HG03045 (cell line): ENCODE measurements around the gene FAS.

Experiments used
- ATAC-seq: cut with Tn5 transposase; IDR thresholded peaks from one replicate; pipeline ENCODE4 v1.9.1; 2021; ENCODE audit warnings: mild to moderate bottlenecking, moderate library complexity; ENCODE audit not compliant: unreplicated experiment

The FAS gene

DNA sequence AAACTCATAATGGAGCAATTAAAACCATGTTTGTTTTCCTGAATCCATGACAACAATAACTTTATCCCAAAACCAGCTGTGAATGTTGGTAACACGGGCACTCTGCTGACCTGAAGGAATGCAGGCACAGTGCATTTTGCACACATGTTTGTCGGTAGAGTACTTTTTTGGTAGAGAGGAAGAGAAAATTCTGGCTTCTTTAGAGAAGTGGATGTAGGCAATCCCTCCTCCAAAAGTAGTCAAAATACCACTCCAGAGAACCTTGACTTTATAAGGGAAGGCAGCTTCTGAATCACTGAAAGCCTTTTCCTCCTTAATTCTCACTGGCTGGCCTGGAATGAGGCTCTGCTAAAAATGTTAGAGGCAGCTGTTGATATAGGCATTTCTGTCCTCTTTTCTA, 22.2 kb upstream of the FAS start:
- no peak for ATAC-seq

GRCh38 chr10:88971221-88972061, 19.2 kb upstream of the FAS start:
- ATAC-seq: no peak

DNA sequence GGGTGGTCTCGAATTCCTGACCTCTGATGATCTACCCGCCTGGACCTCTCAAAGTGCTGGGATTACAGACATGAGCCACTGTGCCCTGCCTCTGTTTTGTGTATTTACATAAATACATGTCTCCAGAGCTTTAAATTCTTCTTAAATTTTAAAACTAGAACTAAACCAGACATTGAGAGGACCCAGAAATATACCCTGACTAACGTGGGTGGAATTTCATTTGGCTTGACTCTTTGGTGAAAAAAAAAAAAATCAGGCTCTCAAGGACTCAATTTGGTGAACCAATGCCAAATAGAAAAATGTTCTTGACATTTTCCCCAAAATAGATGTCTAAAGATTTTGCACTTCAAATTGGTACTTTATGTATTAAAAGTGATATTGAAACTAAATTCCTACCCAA, 16.6 kb upstream of the FAS start:
- no peak for ATAC-seq

DNA sequence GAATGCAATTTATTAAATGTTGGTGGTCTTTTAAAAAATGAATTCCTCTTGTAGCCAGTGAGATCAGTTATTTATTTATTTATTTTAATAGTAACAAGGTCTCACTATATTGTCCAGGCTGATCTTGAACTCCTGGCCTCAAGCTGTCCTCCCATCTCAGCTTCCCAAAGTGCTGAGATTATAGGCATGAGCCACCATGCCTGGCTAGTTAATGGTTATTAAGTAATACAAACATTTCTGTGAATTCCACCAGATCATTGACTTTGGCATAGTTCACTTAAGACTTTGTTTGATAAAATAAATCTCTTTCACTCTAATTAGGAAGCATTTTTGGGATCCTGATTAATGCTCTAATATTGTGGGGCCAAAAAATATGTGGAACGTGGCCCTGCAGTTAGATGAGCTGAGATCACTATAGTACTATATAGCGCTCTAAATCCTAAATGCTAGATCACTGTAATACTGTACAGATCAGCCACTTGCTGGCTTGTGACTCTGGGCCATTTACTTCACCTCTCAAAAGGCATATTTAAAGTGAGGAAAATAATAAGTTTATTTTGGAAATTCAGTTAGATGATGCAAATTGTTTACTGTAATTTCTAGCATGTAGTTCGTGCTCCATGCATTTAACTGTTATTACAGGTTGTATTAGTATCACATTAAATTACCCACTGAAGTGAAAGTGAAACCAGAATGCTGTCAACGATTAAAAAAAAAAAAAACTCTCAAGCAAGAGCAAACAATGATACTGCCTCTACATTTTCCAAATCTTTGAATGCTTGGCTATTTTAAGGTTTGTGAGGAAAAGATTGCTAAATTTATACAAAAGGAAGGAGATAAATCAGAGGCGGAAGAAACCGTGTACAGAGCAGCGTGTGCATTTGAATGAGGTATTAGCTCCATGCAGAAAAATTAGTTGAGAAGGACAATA, 15.9 kb upstream of the FAS start:
- no peak for ATAC-seq

GRCh38 chr10:88975377-88975720, 15.2 kb upstream of the FAS start:
- ATAC-seq: no peak

- no peak for ATAC-seq
Measured at GRCh38 chr10:88978463-88978862, 12.1 kb upstream of the FAS start.

DNA sequence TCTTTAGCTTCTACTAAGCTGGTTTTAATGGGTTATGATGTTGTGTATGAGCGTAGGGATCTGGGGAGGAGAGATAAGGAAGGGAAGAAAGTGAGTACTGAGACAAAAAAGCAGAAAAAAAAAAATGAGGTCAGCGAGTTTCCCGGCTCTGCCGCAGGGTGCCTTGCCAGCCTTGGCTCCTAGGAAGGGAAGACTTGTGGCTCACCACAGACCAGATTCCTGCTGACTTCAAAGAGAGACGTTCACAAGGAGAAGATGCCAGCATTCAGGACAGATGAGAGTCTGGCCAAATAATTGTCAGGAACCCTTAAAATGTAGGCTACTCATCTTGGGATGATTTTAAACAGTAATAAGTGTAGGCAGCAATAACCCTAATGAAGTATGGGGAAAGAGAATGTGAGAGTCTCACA, 11.4 kb upstream of the FAS start:
- ATAC-seq: no peak

DNA sequence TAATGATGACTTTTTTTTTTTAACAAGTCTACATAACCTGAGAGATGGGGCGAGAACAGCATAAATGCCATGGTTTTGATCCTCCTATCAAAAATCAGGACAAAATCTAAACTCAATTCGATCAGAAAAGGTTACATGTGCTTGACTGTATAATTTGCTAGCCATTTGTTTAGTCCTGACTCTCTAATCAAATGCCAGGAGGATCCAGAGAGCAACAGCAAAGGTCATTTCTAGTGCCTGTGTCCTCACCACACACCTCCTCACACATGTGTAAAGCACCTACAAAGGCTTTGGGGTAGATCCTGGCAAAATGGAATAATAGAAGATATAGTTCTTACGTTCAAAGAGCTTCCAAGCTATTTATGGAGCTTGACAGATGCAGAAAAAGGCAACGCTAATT, 11.0 kb upstream of the FAS start:
- no peak for ATAC-seq

- no peak for ATAC-seq
Measured at GRCh38 chr10:88980247-88980646, 10.4 kb upstream of the FAS start.

DNA sequence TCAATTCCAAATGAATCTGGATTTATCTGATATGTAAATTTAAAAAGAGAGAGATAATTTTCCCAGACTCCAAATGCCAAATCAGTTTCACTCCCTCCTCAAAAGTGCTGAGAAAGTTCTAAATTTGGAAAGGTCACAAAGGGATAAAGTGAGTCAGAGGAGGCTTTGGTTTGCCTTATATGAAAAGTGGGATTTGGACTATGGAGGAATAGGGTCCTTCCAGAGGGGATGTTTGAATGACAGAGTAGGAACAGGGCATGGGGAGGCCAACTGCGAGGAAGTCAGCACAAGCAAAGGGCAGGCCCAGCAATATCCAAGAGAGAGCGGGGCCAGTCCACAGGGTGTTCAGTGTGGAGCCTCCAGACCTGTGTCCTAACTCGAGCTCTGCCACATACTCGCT, 9.8 kb upstream of the FAS start:
- no peak for ATAC-seq

- no peak for ATAC-seq
Measured at GRCh38 chr10:88981435-88981834, 9.2 kb upstream of the FAS start.

DNA sequence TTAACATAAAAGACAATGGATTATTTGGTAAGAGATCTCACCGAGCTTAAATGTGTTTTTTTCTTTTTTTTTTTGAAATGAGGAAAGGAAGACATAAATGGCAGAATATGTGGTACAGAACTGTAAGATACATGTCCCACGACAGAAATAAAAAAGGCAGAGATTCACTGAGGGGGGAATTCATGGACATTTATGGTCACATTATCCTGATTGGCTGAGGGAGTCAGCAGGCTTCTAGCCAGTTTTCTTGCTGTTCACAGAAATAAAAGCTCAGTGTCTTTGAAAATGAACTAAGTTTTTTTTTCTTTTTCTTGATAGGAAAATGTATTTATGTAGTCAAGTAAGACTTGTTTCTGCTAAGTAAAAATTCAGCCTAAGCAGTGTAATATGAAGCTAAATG, 8.2 kb upstream of the FAS start:
- ATAC-seq: no peak

DNA sequence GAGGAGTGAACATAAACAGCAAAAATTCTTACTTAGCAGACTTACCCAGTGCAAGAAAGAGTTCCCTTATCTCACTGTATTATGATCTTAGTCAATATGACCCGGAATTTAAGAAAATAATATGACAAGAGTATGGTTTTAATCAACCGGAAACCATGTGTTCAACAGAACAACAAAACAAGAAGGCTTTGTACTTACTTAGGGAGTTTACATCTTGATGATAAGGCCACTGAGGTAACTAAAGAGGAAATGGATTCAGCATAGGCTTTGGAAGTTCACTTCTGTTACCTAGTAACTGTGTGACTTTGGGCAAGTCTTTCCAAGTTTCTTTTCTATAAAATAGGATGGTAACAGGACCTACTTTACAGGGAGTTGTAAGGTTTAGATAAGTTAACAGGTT, 7.4 kb upstream of the FAS start:
- no peak for ATAC-seq

- ATAC-seq: no peak
Measured at GRCh38 chr10:88983939-88984338, 6.7 kb upstream of the FAS start.

GRCh38 chr10:88984525-88984924, 6.1 kb upstream of the FAS start:
- no peak for ATAC-seq

DNA sequence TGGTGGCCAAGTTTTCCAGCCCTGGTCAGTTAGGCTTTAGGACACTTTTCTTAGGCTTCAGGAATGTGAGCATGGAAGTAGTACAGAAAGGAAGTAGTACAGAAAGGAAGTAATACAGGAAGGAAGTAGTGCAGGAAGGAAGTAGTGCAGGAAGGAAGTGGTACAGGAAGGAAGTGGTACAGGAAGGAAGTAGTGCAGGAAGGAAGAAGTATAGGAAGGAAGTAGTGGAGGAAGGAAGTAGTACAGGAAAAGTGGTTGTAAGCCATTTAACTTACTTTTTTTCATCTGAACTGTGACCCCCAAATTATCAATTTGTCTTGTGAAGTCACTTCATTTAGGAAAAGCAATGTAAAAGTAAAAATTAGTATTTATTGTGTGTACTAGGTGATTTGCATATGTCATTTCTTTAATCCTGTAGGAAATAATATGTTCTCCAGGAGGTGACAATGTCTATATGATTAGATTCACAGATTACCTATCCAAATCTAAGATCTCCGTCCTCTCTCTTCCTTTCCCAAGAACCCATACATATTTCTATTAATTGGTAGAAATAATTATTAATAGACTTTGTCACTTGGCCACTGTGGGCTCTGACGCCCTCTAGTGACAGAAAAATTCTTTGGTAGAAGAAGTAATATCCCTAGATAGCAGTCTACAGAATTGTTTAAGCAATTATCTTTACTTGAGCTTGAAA, 3.9 kb upstream of the FAS start:
- ATAC-seq: no peak

DNA sequence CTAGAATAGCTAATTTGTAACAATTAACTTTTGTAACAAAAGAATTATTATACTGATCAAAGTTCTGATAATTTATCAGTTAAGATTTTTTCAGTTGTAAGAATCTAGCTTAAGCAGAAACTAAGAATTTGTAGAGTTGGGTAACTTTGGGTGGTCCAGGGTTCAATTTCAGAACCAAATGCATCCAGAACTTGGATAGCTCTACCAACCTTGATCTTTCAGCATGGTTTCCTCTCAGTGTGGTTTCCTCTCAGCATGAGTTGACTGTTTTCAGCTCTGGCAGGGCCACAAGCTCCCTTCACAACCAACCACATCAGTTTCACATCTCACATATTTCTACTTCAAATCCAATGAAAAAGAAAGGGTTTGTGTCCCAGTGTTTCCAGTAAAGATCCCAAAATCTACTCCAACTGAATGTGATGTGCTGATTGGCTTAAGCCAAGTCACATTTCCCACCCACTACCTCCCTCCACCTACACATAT, 3.3 kb upstream of the FAS start:
- ATAC-seq: no peak

DNA sequence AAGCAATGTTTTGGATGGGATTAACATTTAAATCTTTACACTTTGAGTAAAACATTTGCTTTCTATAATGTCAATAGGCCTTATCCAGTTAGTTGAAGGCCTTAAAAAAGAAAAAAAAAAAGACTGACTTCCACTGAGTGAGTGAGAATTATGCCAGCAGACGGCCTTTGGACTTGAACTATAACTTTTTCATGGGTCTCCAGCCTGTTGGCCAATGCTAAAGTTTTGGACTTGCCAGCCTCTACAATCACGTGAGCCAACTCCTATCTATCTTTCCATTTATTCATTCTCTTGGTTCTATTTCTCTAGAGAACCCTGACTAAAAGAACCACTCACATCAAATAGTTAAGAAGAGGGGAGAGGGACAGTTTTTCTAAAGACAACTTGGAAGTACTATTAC, 2.8 kb upstream of the FAS start:
- ATAC-seq: no peak

DNA sequence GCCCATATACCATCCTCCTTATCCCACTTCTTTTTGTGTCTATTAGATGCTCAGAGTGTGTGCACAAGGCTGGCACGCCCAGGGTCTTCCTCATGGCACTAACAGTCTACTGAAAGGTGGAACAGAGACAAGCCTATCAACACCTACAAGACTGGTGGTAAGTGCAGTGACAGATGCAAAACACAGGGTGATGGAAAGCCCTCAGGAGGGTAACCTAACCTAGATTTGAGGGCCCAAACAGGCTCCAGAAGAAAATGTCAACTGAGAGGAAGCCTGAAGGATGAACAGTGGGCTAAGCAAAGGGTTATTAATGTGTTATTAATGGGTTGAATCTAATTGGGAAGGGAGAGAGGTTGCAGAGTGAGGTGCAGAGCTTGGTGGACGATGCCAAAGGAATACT, 1.2 kb upstream of the FAS start:
- no peak for ATAC-seq

- no peak for ATAC-seq
Measured at GRCh38 chr10:88989824-88990383, 694 bp upstream of the FAS start.
